ENCODE measurements around the gene NRP1.

- TF ChIP-seq CEBPB (IDR thresholded peaks at IDR 0.05; ENCODE audit: low read depth, low read length) (no peak), CTCF (IDR thresholded peaks at IDR 0.05; ENCODE audit: control extremely low read depth in 1 of 3, insufficient read depth in 1 of 3, low read depth in 1 of 3, low read length in 3 of 3) (no peak), CREB1 (IDR thresholded peaks at IDR 0.05) (no peak), MAX (IDR thresholded peaks at IDR 0.05) (no peak)
These were observed 13.0 kb downstream of the NRP1 start for GRCh38 chr10:33321516-33321915.
